GM12891 (cell line): ENCODE measurements around the gene RUSC1.

Experiments used
- POLR2A ChIP-seq: IDR thresholded peaks from 2 replicates; pipeline ENCODE4 v1.6.1; 2011; ENCODE audit warnings: low read depth, low read length, control low read depth
- POLR2AphosphoS5 ChIP-seq: IDR thresholded peaks from 2 replicates; pipeline ENCODE4 v1.6.1; 2011; ENCODE audit warnings: low read depth, low read length, control low read depth
- POU2F2 ChIP-seq: IDR thresholded peaks from 2 replicates; pipeline ENCODE4 v1.6.1; 2011; ENCODE audit warnings: low read depth, mild to moderate bottlenecking, control low read depth, low read length, moderate library complexity
- SPI1 ChIP-seq: IDR thresholded peaks from 2 replicates; pipeline ENCODE4 v1.6.1; 2011; ENCODE audit warnings: low read depth, low read length, control low read depth
- TAF1 ChIP-seq: IDR thresholded peaks from 2 replicates; pipeline ENCODE4 v1.6.1; 2011; ENCODE audit warnings: low read depth, low read length, control low read depth

DNA sequence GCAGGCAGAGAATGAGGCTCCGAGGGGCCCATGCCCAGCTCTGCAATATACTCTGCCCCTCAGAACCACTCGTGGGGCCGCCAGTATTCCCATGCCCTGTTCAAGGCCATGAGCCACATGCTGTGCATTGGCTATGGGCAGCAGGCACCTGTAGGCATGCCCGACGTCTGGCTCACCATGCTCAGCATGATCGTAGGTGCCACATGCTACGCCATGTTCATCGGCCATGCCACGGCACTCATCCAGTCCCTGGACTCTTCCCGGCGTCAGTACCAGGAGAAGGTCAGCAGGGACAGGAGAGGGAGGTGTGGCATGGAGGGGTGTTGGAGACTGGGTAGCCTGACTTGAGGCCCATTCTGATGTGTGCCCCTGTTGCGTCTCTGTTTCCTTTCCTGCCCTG, 36.2 kb upstream of the RUSC1 start:
- TF ChIP-seq POLR2AphosphoS5 = no peak
- no peak for TF ChIP-seq POLR2A
- TF ChIP-seq SPI1 = no peak
- no peak for TF ChIP-seq POU2F2
- no peak for TF ChIP-seq TAF1
